ENCODE measurements around the gene SETD1B. TPM values are rescaled to one million over a fixed set of nuclear protein-coding genes. Genes with fewer than 3 reads are reported as not detected.

Gene SETD1B
- total RNA-seq, 2 donors from 2014 or later = 9.3 to 11.9 TPM

- intact Hi-C loops (cut with DNase I) = no loop called here
- DNase-seq = peak; percentile 16
- no peak for ATAC-seq
These were observed 2.0 kb upstream of the SETD1B start for GRCh38 chr12:121801595-121802484.

- no peak for DNase-seq
- no peak for ATAC-seq
- intact Hi-C loops (cut with DNase I) = no loop called here
These were observed 1.3 kb upstream of the SETD1B start for GRCh38 chr12:121802485-121802842.

- intact Hi-C loops (cut with DNase I) = no loop called here
- DNase-seq = peak; percentile 90
- ATAC-seq = peak; percentile 43 to 47
These were observed 738 bp upstream of the SETD1B start for GRCh38 chr12:121802843-121803698.

- DNase-seq (peak; percentile 43), ATAC-seq (no peak)
- intact Hi-C loops (cut with DNase I) = no loop called here
These were observed 755 bp downstream of the SETD1B start for GRCh38 chr12:121804417-121805111.

GRCh38 chr12:121805171-121806008 lies 1.6 kb downstream of the SETD1B start:
- intact Hi-C loops (cut with DNase I) = no loop called here
- DNase-seq (peak; percentile 27), ATAC-seq (no peak)

GRCh38 chr12:121806009-121806545 lies 2.3 kb downstream of the SETD1B start:
- intact Hi-C loops (cut with DNase I) = no loop called here
- DNase-seq (peak; percentile 19), ATAC-seq (no peak)

GRCh38 chr12:121806546-121807423 lies 3.0 kb downstream of the SETD1B start:
- intact Hi-C loops (cut with DNase I) = no loop called here
- ATAC-seq (no peak), DNase-seq (peak; percentile 21)

- DNase-seq (no peak), ATAC-seq (no peak)
- intact Hi-C loops (cut with DNase I) = no loop called here
These were observed 4.0 kb downstream of the SETD1B start for GRCh38 chr12:121807642-121808347.

GRCh38 chr12:121808623-121809022 lies 4.8 kb downstream of the SETD1B start:
- ATAC-seq (no peak), DNase-seq (peak; percentile 13)
- intact Hi-C loops (cut with DNase I) = no loop called here

GRCh38 chr12:121809712-121810116 lies 5.9 kb downstream of the SETD1B start:
- ATAC-seq = no peak
- DNase-seq = peak; percentile 21
- intact Hi-C loops (cut with DNase I) = loop anchor here in 1 of 2 donors (5.0 kb wide), 1 partner anchor 32 kb away; no protein-coding TSS in a partner anchor

GRCh38 chr12:121810234-121810817 lies 6.5 kb downstream of the SETD1B start:
- ATAC-seq = no peak
- DNase-seq = peak; percentile 24
- intact Hi-C loops (cut with DNase I) = loop anchor here in 1 of 2 donors (5.0 kb wide), 1 partner anchor 33 kb away; no protein-coding TSS in a partner anchor

GRCh38 chr12:121810833-121811433 lies 7.1 kb downstream of the SETD1B start:
- intact Hi-C loops (cut with DNase I) = loop anchor here in 1 of 2 donors (5.0 kb wide), 1 partner anchor 34 kb away; no protein-coding TSS in a partner anchor
- DNase-seq = no peak
- ATAC-seq = no peak

- intact Hi-C loops (cut with DNase I) = loop anchor here in 1 of 2 donors (1.0 to 5.0 kb wide), 2 partner anchors 16 to 34 kb away; no protein-coding TSS in a partner anchor
- ATAC-seq = peak; percentile 90
- DNase-seq = peak; percentile 78
These were observed 7.9 kb downstream of the SETD1B start for GRCh38 chr12:121811434-121812319.

GRCh38 chr12:121812320-121812871 lies 8.6 kb downstream of the SETD1B start:
- peak; percentile 90 to 92 for ATAC-seq
- DNase-seq = peak; percentile 84
- intact Hi-C loops (cut with DNase I) = loop anchor here in 1 of 2 donors (1.0 to 5.0 kb wide), 2 partner anchors 17 to 35 kb away; no protein-coding TSS in a partner anchor
